Cardiac muscle cell (in vitro differentiated cells and primary cell): ENCODE results near the gene ORMDL3. TPM values are rescaled to one million over a fixed set of nuclear protein-coding genes. Genes with fewer than 3 reads are reported as not detected.
A peak's percentile ranks its signal among the peaks of the same experiment; 100 is the strongest.

Source experiments
- DNase-seq, 2 donors: peaks; one replicate each; pipeline versions ENCODE4 v3.0.0 to v3.0.0-alpha.2; 2010 to 2017; ENCODE audit warnings: low read depth in 1 of 2, low spot score in 1 of 2
- H3K27ac ChIP-seq: fragments of 200-600 bp; sonication (generic); 2 replicates; pipeline ENCODE4 v1.5.1; 2016
- H3K27me3 ChIP-seq: fragments of 200-600 bp; sonication (generic); 2 replicates; pipeline ENCODE4 v1.6.0; 2016; ENCODE audit warnings: control low read depth
- H3K36me3 ChIP-seq: fragments of 200-600 bp; sonication (generic); 2 replicates; pipeline ENCODE4 v1.5.1; 2016; ENCODE audit warnings: control low read depth
- H3K4me1 ChIP-seq: fragments of 200-600 bp; sonication (generic); 2 replicates; pipeline ENCODE4 v1.8.1; 2017; ENCODE audit warnings: low read depth, mild to moderate bottlenecking, mixed run types
- H3K4me3 ChIP-seq: fragments of 200-600 bp; sonication (generic); 2 replicates; pipeline ENCODE4 v1.5.1; 2016; ENCODE audit warnings: mild to moderate bottlenecking
- H3K9me3 ChIP-seq: fragments of 200-600 bp; sonication (generic); 2 replicates; pipeline ENCODE4 v1.5.1; 2017; ENCODE audit warnings: low read depth, mild to moderate bottlenecking, control low read depth
- CTCF ChIP-seq: IDR thresholded peaks from 2 replicates; pipeline ENCODE4 v1.5.1; 2012; ENCODE audit warnings: low read depth, mild to moderate bottlenecking, low read length
- polyA plus RNA-seq: library from polyadenylated mRNA; unstranded; fragments of >200 nt; fragmentation: Nextera tagmentation; extraction: Ambion mirVana; gene quantifications from 2 replicates; pipeline ENCODE4 v1.2.1, GENCODE V29; 2016
- total RNA-seq: library from RNA; depleted of rRNA; stranded (reverse); fragments of >200 nt; gene quantifications from 2 replicates; pipeline ENCODE4 v1.2.3, GENCODE V29; 2016

The ORMDL3 gene
- total and polyA plus RNA-seq, 2 experiments from 2014 or later = 24.3 to 49.4 TPM

- H3K4me1 ChIP-seq = peaks cover 22% of the 10 kb centered on the region
- H3K27ac ChIP-seq = no peak overlapping the region
- no peak overlapping the region for H3K4me3 ChIP-seq
- H3K27me3 ChIP-seq = no peaks in the 10 kb centered on the region
- no peak for TF ChIP-seq CTCF
- H3K9me3 ChIP-seq = no peaks in the 10 kb centered on the region
- peaks cover 7% of the 10 kb centered on the region for H3K36me3 ChIP-seq
- no peak for DNase-seq
Observed at GRCh38 chr17:39923230-39923629, 4.2 kb downstream of the ORMDL3 start.

- no peak overlapping the region for H3K27ac ChIP-seq
- H3K27me3 ChIP-seq = no peaks in the 10 kb centered on the region
- H3K4me3 ChIP-seq = no peak overlapping the region
- no peak for DNase-seq
- H3K36me3 ChIP-seq = peaks cover 7% of the 10 kb centered on the region
- TF ChIP-seq CTCF = no peak
- no peaks in the 10 kb centered on the region for H3K9me3 ChIP-seq
- H3K4me1 ChIP-seq = peaks cover 21% of the 10 kb centered on the region
Observed at GRCh38 chr17:39922006-39922405, 5.4 kb downstream of the ORMDL3 start.

- DNase-seq = no peak
- H3K4me1 ChIP-seq = peaks cover 18% of the 10 kb centered on the region
- no peaks in the 10 kb centered on the region for H3K27me3 ChIP-seq
- peaks cover 7% of the 10 kb centered on the region for H3K36me3 ChIP-seq
- peak overlapping the region; percentile 76 for H3K27ac ChIP-seq
- no peak for TF ChIP-seq CTCF
- no peaks in the 10 kb centered on the region for H3K9me3 ChIP-seq
- no peak overlapping the region for H3K4me3 ChIP-seq
Observed at GRCh38 chr17:39921323-39921722, 6.1 kb downstream of the ORMDL3 start.

GRCh38 chr17:39920218-39921210, 6.9 kb downstream of the ORMDL3 start:
- TF ChIP-seq CTCF = no peak
- DNase-seq = no peak
- no peak overlapping the region for H3K4me3 ChIP-seq
- peaks cover 9% of the 10 kb centered on the region for H3K4me1 ChIP-seq
- peaks cover 7% of the 10 kb centered on the region for H3K36me3 ChIP-seq
- peak overlapping the region; percentile 76 for H3K27ac ChIP-seq
- no peaks in the 10 kb centered on the region for H3K27me3 ChIP-seq
- H3K9me3 ChIP-seq = no peaks in the 10 kb centered on the region

- no peak for TF ChIP-seq CTCF
- no peak for DNase-seq
Observed at GRCh38 chr17:39919087-39919683, 8.2 kb downstream of the ORMDL3 start.

More at GRCh38 chr17:39919087-39919683, 8.2 kb downstream of the ORMDL3 start:
- Histone ChIP-seq H3K9me3 (no peaks in the 10 kb centered on the region), H3K27me3 (no peaks in the 10 kb centered on the region), H3K4me1 (peaks cover 5% of the 10 kb centered on the region), H3K4me3 (no peak overlapping the region), H3K36me3 (peaks cover 7% of the 10 kb centered on the region), H3K27ac (no peak overlapping the region)
